ENCODE results near the gene NSUN3.

DNA sequence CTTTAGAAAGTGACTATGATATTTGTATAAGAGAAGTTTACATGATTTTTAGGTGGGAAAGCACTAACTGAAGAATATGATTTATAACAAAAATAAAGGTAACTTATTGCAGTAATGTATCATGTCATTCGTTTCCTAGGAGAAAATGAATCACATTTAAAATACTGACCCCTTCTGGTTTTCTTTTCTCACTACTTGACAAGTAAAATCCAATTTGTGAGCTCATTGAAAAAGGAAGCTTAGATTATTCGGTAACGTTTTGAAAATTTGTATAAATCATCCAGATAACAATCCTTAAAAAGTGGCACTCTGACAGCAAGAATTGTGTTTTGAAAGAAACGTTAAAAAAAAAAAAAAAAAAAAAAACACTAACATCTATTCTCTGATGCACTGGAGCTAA, 39.0 kb downstream of the NSUN3 start:
- TF ChIP-seq YY1 (IDR thresholded peaks at IDR 0.05; ENCODE audit: low read depth, low read length) (no peak), EGR1 (IDR thresholded peaks at IDR 0.05; ENCODE audit: borderline replicate concordance, low read depth, low read length) (no peak), EP300 (IDR thresholded peaks at IDR 0.05; ENCODE audit: borderline replicate concordance in 1 of 2, low read depth in 2 of 2, low read length in 2 of 2) (no peak), EZH2 (IDR thresholded peaks at IDR 0.05; ENCODE audit: low read depth, low read length, severe bottlenecking) (no peak), GABPA (IDR thresholded peaks at IDR 0.05; ENCODE audit: borderline replicate concordance, insufficient read depth, low read length) (no peak), JUND (IDR thresholded peaks at IDR 0.05; ENCODE audit: low read length) (no peak), CEBPB (IDR thresholded peaks at IDR 0.05; ENCODE audit: low read depth, low read length) (no peak), POLR2A (IDR thresholded peaks at IDR 0.05; ENCODE audit: control extremely low read depth in 1 of 2, low read depth in 2 of 2, low read length in 2 of 2) (no peak), BRCA1 (IDR thresholded peaks at IDR 0.05; ENCODE audit: low read depth, low read length) (no peak), TAF1 (IDR thresholded peaks at IDR 0.05; ENCODE audit: low read depth, low read length) (no peak), BCL11A (IDR thresholded peaks at IDR 0.05; ENCODE audit: low read depth in 2 of 2, low read length in 2 of 2) (no peak)
- TF ChIP-seq, protein P1, sequence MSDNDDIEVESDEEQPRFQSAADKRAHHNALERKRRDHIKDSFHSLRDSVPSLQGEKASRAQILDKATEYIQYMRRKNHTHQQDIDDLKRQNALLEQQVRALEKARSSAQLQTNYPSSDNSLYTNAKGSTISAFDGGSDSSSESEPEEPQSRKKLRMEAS (IDR thresholded peaks at IDR 0.05) = no peak
- TF ChIP-seq, protein P2, sequence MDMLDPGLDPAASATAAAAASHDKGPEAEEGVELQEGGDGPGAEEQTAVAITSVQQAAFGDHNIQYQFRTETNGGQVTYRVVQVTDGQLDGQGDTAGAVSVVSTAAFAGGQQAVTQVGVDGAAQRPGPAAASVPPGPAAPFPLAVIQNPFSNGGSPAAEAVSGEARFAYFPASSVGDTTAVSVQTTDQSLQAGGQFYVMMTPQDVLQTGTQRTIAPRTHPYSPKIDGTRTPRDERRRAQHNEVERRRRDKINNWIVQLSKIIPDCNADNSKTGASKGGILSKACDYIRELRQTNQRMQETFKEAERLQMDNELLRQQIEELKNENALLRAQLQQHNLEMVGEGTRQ (IDR thresholded peaks at IDR 0.05; ENCODE audit: low read length) = no peak
- TF ChIP-seq, protein P3, sequence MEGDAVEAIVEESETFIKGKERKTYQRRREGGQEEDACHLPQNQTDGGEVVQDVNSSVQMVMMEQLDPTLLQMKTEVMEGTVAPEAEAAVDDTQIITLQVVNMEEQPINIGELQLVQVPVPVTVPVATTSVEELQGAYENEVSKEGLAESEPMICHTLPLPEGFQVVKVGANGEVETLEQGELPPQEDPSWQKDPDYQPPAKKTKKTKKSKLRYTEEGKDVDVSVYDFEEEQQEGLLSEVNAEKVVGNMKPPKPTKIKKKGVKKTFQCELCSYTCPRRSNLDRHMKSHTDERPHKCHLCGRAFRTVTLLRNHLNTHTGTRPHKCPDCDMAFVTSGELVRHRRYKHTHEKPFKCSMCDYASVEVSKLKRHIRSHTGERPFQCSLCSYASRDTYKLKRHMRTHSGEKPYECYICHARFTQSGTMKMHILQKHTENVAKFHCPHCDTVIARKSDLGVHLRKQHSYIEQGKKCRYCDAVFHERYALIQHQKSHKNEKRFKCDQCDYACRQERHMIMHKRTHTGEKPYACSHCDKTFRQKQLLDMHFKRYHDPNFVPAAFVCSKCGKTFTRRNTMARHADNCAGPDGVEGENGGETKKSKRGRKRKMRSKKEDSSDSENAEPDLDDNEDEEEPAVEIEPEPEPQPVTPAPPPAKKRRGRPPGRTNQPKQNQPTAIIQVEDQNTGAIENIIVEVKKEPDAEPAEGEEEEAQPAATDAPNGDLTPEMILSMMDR (IDR thresholded peaks at IDR 0.05; ENCODE audit: control extremely low read depth in 1 of 3, insufficient read depth in 1 of 3, low read depth in 1 of 3, low read length in 3 of 3) = peak in 1 of 3 experiments; percentile 17; a peak in 1 of 4 replicates
